Left hindlimb (tissue), 1 donor: ENCODE measurements around the gene RECQL.

ENCODE experiments used
- DNase-seq: peaks from one replicate; pipeline ENCODE4 v3.0.0-alpha.2; 2018

The RECQL gene, protein sequence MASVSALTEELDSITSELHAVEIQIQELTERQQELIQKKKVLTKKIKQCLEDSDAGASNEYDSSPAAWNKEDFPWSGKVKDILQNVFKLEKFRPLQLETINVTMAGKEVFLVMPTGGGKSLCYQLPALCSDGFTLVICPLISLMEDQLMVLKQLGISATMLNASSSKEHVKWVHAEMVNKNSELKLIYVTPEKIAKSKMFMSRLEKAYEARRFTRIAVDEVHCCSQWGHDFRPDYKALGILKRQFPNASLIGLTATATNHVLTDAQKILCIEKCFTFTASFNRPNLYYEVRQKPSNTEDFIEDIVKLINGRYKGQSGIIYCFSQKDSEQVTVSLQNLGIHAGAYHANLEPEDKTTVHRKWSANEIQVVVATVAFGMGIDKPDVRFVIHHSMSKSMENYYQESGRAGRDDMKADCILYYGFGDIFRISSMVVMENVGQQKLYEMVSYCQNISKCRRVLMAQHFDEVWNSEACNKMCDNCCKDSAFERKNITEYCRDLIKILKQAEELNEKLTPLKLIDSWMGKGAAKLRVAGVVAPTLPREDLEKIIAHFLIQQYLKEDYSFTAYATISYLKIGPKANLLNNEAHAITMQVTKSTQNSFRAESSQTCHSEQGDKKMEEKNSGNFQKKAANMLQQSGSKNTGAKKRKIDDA

GRCh38 chr12:21501258-21502163 is at the start of gene RECQL, which contains the start of gene GOLT1B:
Gene RECQL (minus strand): TSS chr12:21501635. CDS start chr12:21499570, 2,065 bp downstream.
Gene GOLT1B (plus strand): TSS chr12:21501789. CDS start chr12:21501924, 135 bp downstream.
- DNase-seq: peak; percentile 96

DNA sequence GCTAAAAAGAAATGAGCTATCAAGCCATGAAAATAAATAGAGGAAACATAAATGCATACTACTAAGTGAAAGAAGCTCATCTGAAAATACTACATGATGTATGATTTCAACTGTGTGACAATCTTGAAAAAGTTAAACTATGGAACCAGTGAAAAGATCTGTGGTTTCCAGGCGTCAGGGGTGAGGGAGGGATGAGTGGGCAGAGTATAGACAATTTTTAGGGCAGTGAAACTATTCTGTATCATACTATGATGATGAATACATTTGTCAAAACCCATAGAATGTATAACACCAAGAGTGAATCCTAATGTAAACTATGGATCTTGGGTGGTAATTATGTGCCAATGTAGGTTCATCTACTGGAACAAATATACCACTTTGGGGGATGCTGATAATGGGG is 46.0 kb upstream of the RECQL start:
- no peak for DNase-seq

- DNase-seq: no peak
These were observed 45.3 kb upstream of the RECQL start for GRCh38 chr12:21546716-21547115.

GRCh38 chr12:21545557-21545956 is 44.1 kb upstream of the RECQL start:
- DNase-seq: no peak

GRCh38 chr12:21543151-21543550 is 41.7 kb upstream of the RECQL start:
- DNase-seq: no peak

DNA sequence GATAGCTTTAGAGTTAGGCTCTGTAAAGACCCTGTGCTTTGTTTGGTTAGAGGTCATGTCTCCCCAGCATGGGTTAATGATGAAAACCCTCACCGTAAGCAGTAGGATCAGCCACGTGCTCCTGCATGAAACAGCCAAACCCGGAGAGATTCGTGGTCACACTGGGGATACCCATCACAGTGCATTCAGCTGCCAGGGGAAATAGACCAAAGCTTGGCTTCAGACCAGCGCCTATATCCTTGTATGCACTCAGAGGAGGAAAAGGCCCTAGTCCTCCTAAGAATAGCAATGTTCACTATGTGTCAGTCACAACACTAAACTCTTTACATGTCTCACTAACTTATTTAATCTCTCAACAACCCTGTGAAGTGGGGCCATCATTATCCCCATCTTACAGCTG is 41.0 kb upstream of the RECQL start:
- DNase-seq: no peak

DNA sequence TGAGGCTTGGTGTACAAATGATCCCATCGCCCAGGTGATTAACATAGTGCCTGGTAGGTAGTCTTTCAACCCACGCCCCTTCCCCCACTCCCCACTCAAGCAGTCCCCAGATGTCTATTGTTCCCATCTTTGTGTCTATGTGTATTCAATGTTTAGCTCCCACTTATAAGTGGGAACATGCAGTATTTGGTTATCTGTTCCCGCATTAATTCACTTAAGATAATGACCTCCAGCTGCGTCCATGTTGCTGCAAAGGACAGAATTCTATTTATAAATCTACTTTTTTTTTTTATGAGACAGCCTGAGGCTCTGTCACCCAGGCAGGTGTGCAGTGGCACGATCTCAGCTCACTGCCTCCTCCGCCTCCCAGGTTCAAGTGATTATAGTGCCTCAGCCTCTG is 40.3 kb upstream of the RECQL start:
- no peak for DNase-seq

- no peak for DNase-seq
These were observed 38.4 kb upstream of the RECQL start for GRCh38 chr12:21539797-21540196.

DNA sequence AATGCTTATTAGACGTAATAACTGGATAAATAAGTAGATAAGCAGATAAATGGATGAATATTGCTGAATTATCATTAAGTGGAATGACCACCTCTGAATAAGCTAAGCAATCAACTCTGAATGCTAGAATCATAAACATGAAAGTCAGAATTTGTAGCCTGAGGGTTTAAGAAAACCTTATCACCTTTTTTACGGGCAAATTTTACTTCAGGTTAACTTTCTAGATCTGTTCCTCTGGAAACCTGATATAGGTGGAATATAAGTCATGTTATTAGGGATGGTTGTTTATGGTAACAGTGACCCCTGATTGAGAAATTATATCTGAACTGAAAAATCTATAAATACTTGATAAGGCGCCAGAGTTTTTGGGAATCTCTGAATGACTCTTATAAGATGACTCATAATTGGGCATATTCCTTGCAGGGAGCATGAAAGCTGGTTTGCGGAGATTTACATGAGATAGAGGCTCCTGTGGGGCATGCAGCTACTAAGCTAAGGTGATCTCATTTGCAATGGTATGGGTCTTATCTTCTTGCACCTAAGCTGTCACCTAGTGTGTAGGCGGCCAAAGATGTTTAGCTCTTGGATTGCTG is 36.7 kb upstream of the RECQL start:
- DNase-seq: no peak

GRCh38 chr12:21529456-21529855 is 28.0 kb upstream of the RECQL start:
- DNase-seq: no peak

GRCh38 chr12:21528953-21529352 is 27.5 kb upstream of the RECQL start:
- DNase-seq: no peak

DNA sequence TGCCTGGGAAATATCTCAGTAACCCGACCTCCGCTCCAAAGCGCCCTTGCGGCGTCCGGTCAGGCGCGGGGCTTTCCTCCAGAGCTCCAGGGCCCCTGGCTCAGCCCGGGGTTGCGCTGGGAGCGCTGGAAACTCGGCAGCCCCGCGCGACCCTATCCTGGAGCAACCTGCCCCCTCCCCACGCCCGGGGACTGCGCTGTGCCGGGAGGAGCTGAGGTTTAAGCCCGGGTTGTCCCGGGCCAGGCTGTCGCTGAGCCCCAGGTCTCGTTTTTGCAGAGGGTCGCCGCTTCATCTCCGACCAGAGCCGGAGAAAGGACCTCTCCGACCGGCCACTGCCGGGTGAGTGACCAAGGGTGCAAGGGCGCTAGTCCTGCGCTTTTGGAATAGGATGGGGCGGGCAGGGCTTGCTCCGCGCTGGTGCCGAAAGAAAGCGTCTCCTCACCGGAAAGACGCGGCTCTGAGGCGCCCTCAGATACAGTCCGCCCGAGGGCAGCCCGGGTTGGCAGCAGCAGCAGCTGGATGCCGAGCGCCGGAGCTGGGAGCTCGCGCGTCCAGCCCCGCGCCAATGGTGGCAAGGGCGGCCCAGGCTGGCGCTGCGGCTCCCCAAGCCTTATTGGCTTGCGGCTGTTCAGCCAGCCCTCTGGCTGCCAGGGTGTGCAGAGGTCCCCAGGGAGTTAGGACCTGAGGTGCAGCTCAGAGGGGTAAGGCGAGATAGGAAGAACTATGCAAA is 26.2 kb upstream of the RECQL start:
- DNase-seq: peak; percentile 65

DNA sequence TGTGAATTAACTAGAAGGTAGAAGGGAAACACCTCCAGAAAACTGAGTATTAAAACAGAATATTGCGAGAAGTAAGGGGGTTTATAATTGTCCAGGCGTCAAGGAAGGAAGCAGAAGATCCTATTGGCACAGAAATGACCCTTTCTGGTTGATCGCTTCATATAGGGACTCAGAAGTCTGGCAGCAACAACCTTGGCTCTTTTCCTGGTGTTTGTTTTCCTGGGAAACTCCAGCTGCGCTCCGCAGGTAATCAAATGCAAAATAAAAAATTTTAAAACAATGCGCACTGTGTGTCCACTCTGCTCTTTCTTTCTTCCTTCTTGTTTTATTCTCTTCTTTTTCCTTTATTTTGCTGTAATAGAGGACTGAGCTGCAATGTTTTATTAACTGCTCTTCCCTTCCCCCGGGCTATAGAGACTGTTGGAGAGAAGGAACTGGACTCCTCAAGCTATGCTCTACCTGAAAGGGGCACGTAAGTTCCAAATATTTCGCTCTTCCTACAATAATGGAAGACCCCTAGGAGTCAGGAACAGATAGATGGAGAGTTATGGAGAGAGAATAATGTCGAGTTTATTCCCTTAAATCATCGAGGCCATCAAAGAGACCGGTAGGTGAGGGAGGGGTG is 25.4 kb upstream of the RECQL start:
- no peak for DNase-seq

DNA sequence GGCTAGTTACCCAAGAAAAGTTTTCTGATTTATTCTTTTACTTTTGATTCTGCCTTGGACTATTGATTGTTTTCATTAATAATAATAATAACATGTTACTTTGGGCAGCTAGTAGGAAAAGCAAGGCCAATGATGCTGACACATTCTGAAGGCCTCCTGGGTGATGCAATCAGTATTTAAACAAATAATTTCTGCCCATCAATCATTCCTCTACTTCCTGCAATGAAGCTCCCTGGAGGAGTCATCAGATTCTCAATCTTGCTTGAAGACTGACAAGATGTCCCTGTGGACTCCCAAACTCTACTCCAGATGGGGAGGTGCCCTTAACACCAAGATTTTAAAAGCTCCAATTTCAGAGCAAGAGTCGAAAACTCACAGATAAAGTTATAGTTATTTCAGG is 24.6 kb upstream of the RECQL start, which contains the start of gene SPX:
Gene SPX (plus strand): TSS at position 244 of the 400 bp plus-strand sequence. CDS start 177 bp downstream, outside the sequence.
- no peak for DNase-seq

DNA sequence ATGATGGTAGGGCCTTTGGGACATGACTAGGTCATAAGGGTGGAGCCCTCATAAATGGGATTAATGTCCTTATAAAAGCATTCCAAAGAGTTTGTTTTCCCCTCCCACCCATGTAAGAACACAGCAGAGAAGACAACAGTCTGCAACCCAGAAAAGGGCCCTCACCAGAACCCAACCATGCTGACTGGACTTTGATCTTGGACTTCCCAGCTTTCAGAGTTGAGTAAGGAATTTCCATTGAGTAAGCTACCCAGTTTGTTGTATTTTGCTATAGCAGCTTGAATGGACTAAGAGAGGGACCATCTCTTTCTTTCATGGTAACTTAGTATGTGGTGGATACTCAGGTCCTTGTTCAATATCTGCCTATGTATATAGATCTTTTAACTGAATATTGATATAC is 21.7 kb upstream of the RECQL start:
- DNase-seq: no peak

DNA sequence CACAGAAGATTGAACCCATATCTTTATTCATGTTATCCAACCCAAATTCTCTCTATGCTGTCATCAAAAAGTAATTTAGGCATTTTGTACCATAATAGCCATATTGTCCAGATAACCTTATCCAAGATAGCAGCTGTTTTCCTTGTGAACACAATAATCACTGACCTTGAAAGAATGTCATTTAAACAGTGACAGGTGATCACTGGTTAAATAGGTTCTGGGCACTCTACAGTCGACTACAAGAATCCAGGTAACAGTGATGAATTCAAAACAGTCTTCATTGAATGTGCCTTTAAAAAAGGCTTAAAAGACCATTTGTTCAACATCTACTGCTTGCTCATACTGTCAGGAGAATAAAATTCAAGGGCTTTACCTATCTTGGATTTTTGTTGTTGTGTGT is 20.1 kb upstream of the RECQL start:
- no peak for DNase-seq

DNA sequence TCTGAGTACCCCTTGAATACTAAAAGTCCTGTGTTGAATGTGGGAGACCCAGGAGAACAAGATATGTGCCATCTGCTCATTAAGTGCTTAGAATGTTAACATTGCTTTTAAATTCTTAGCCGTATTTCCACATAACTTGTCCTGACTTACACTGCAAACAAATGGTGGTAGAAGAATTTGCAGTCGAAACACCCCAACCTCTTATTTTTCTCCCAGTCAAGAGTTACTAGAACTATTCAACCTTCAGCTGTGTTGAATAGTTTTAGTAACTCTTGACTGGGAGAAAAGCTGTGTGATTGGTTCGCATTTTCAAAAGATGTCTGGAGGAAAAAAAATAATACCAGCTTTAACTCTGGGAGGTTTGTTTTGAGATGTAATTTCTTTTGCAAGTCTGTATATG is 17.0 kb upstream of the RECQL start:
- DNase-seq: no peak

GRCh38 chr12:21516281-21516680 is 14.8 kb upstream of the RECQL start:
- DNase-seq: no peak

- no peak for DNase-seq
These were observed 8.3 kb upstream of the RECQL start for GRCh38 chr12:21509768-21510167.

DNA sequence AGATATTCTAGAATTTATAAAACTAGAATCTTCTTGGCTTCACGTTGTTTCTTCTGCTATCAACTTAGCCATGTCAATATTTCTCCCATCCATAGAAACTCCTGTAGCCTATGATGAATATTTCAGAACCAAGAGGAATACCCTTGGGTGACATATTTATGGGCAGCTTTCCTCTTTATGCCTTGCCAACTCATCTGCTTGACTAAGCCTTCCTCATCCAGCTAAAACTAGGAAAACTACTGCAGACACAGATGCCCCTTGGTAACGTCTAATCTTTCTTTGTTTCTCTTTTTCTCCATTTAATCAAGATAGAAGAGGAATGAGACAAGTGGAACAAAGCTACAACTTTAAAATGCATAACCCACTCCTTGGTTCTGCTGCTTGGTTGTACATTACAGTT is 6.4 kb upstream of the RECQL start:
- DNase-seq: no peak

DNA sequence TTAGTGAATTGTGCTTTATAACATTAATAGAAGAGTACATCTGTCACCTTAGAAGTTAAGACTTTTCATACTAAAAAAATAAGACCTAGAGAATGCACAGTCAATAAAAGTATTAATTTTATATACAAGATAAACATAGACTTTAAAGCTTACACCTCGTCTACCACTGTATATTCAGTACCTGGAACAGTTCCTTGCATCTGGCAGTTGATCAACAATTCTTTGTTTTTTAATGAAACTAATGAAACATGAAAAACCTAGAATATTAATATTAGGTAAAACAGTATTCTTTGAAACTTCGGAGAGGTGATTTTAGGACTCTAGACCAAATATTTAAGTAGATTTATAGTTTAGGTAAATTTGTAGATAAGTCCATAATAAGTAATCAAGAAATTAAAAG is 4.5 kb upstream of the RECQL start:
- no peak for DNase-seq

DNA sequence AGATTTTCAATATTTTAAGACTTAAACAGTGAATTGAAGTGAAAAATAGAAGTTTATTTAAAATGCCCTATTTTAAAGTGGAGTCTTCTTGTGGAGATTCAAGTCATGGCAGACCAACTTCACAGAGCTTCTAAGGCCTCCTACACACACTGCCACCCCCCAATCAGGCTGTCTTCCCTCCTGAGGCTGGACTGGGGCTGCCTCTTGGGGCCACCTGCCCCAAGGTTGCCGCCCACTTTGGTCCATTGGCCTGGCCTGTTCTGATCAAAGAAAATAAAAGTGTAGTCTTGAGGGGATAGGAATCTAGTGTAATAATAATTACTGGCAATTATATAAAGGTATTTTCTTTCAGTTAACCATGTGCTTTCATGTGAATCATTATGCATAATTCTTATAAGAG is 1.4 kb upstream of the RECQL start:
- DNase-seq: no peak
